GM03348 (cell line): ENCODE results near the gene HIP1.
"Not testable (repeated sequence)": the region's sequence is repeated elsewhere in the genome, so short reads cannot be mapped to it uniquely, and the experiment has no call there.

Experiments
- DNase-seq: peaks from one replicate; pipeline ENCODE4 v3.0.0; 2012; ENCODE audit warnings: low spot score

HIP1 gene

GRCh38 chr7:75712517-75713361 lies 26.0 kb downstream of the HIP1 start:
- no peak for DNase-seq

- peak; percentile 71 for DNase-seq
Measured at GRCh38 chr7:75711656-75712514, 26.9 kb downstream of the HIP1 start.

DNA sequence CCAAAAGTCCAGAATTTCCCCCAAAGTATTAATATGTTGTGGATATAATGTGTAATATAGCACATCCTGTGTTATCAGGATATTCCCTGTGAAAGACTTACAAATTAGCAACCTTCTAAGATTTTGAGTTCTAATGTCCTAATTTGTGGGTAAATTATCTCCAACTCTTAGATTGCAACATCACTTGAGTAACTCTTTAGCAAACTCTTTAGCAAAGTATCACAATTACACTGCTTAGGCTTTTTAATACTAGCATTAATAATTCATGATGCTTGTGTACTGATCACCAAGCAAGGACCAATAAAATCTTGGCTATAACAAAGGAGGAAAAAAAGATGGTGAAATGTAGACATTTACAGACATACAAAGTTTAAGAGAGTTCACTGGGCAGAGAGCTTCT lies 27.7 kb downstream of the HIP1 start:
- DNase-seq: no peak

- no peak for DNase-seq
Measured at GRCh38 chr7:75704928-75705327, 33.8 kb downstream of the HIP1 start.

- no peak for DNase-seq
Measured at GRCh38 chr7:75702515-75702914, 36.2 kb downstream of the HIP1 start.

GRCh38 chr7:75699993-75700392 lies 38.7 kb downstream of the HIP1 start:
- no peak for DNase-seq

GRCh38 chr7:75698358-75698757 lies 40.4 kb downstream of the HIP1 start:
- no peak for DNase-seq

- no peak for DNase-seq
Measured at GRCh38 chr7:75696263-75697037, 42.3 kb downstream of the HIP1 start.

- no peak for DNase-seq
Measured at GRCh38 chr7:75694638-75695399, 43.9 kb downstream of the HIP1 start.

GRCh38 chr7:75693668-75694067 lies 45.1 kb downstream of the HIP1 start:
- not testable (repeated sequence) for DNase-seq

GRCh38 chr7:75691793-75692543 lies 46.8 kb downstream of the HIP1 start:
- no peak for DNase-seq

- no peak for DNase-seq
Measured at GRCh38 chr7:75690121-75690523, 48.6 kb downstream of the HIP1 start.

- no peak for DNase-seq
Measured at GRCh38 chr7:75689246-75690099, 49.3 kb downstream of the HIP1 start.

- no peak for DNase-seq
Measured at GRCh38 chr7:75688200-75689136, 50.3 kb downstream of the HIP1 start.

GRCh38 chr7:75687246-75688088 lies 51.3 kb downstream of the HIP1 start:
- DNase-seq: no peak

DNA sequence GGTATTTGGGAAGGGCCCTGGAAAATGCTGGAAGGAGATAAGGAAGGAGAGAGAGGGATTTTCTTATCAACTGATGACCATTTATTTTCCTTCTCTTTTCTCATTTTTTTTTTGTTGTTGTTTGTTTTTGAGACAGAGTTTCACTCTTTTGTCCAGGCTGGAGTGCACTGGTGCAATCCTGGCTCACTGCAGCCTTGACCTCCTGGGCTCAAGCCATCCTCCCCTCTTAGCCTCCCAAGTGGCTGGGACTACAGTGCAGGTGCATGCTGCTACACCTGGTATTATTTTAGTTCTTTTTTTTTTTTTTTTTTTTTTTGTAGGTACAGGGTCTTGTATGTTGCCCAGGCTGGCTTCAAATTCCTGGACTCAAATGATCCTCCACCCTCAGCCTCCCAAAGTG lies 52.2 kb downstream of the HIP1 start:
- DNase-seq: no peak

DNA sequence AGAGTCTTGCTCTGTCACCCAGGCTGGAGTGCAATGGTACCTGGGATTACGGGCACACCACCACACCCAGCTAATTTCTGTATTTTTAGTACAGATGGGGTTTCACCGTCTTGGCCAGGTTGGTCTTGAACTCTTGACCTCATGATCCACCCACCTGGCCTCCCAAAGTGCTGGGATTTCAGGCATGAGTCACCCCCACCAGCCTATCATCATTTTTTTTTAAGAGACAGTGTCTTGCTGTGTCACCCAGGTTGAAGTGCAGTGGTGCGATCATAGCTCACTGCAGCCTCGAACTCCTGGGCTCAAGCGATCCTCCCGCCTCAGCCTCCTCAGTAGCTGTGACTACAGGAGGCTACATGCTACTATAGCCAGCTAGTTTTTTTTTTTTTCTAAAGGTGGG lies 56.7 kb downstream of the HIP1 start:
- DNase-seq: not testable (repeated sequence)

GRCh38 chr7:75679060-75679459 lies 59.7 kb downstream of the HIP1 start:
- DNase-seq: no peak
